Fibroblast of the aortic adventitia (primary cell): Measurements from ENCODE around the gene TBX19. TPM values are rescaled to one million over a fixed set of nuclear protein-coding genes. Genes with fewer than 3 reads are reported as not detected.

Source experiments
- DNase-seq: peaks from one replicate; pipeline ENCODE4 v3.0.0-alpha.2; 2010; ENCODE audit warnings: low read depth
- H3K4me3 ChIP-seq: 2 replicates; pipeline ENCODE4 v1.5.1; 2011; ENCODE audit warnings: low read depth, mild to moderate bottlenecking, control low read depth, low read length, moderate library complexity
- CTCF ChIP-seq: IDR thresholded peaks from 2 replicates; pipeline ENCODE4 v1.5.1; 2011; ENCODE audit warnings: mild to moderate bottlenecking, low read length, control low read depth, inconsistent platforms; ENCODE audit not compliant: insufficient read depth
- total RNA-seq: library from RNA; depleted of rRNA; stranded (reverse); fragments of >200 nt; gene quantifications from 2 replicates; pipeline ENCODE4 v1.2.3, GENCODE V29; 2012; ENCODE audit warnings: low replicate concordance

TBX19 gene
- total RNA-seq, 1 donor, result 0.99 TPM

- peak; percentile 72 for DNase-seq
- H3K4me3 ChIP-seq, result no peak overlapping the region
- no peak for TF ChIP-seq CTCF
Measured at GRCh38 chr1:168243636-168244212, 37.0 kb upstream of the TBX19 start.

- no peak overlapping the region for H3K4me3 ChIP-seq
- DNase-seq, result no peak
- no peak for TF ChIP-seq CTCF
Measured at GRCh38 chr1:168245042-168245441, 35.6 kb upstream of the TBX19 start.

- DNase-seq, result no peak
- no peak for TF ChIP-seq CTCF
Measured at GRCh38 chr1:168246506-168246905, 34.2 kb upstream of the TBX19 start.

GRCh38 chr1:168252204-168252733 lies 28.4 kb upstream of the TBX19 start:
- no peak overlapping the region for H3K4me3 ChIP-seq
- no peak for DNase-seq
- TF ChIP-seq CTCF, result no peak

More at GRCh38 chr1:168246506-168246905, 34.2 kb upstream of the TBX19 start:
- no peak overlapping the region for H3K4me3 ChIP-seq

- DNase-seq, result no peak
- no peak overlapping the region for H3K4me3 ChIP-seq
- no peak for TF ChIP-seq CTCF
Measured at GRCh38 chr1:168256164-168256563, 24.5 kb upstream of the TBX19 start.

GRCh38 chr1:168257397-168257796 lies 23.3 kb upstream of the TBX19 start:
- DNase-seq, result no peak
- TF ChIP-seq CTCF, result no peak
- H3K4me3 ChIP-seq, result no peak overlapping the region

GRCh38 chr1:168259567-168259966 lies 21.1 kb upstream of the TBX19 start:
- H3K4me3 ChIP-seq, result no peak overlapping the region
- no peak for DNase-seq
- no peak for TF ChIP-seq CTCF
